GM12878 (cell line): Measurements from ENCODE around the gene PCNX4. TPM values are rescaled to one million over a fixed set of nuclear protein-coding genes. Genes with fewer than 3 reads are reported as not detected.
A peak's percentile ranks its signal among the peaks of the same experiment; 100 is the strongest.

Source experiments
- ATF2 ChIP-seq: IDR thresholded peaks from 2 replicates; pipeline ENCODE4 v1.6.1; 2012; ENCODE audit warnings: low read length, inconsistent platforms
- ATF7 ChIP-seq: fragments of 450-650 bp; IDR thresholded peaks from 2 replicates; pipeline ENCODE4 v1.6.1; 2016; ENCODE audit warnings: low read depth, mild to moderate bottlenecking
- BCL11A ChIP-seq: IDR thresholded peaks from 2 replicates; pipeline ENCODE4 v1.6.1; 2011; ENCODE audit warnings: low read depth, low read length
- BRCA1 ChIP-seq: IDR thresholded peaks from 2 replicates; pipeline ENCODE4 v1.6.1; 2011; ENCODE audit warnings: low read depth, low read length, improper control_type of control experiment
- CBFB ChIP-seq: IDR thresholded peaks from 2 replicates; pipeline ENCODE4 v1.6.1; 2016; ENCODE audit warnings: antibody characterized with exemption, low read depth
- CHD1 ChIP-seq: IDR thresholded peaks from 2 replicates; pipeline ENCODE4 v1.6.1; 2012; ENCODE audit warnings: low read depth, low read length, improper control_type of control experiment
- EED ChIP-seq: sonication (generic); IDR thresholded peaks from 2 replicates; pipeline ENCODE4 v1.6.1; 2016; ENCODE audit warnings: antibody characterized with exemption, low read depth
- GABPA ChIP-seq: IDR thresholded peaks from 2 replicates; pipeline ENCODE4 v1.6.1; 2014; ENCODE audit warnings: antibody characterized with exemption, low read depth, mild to moderate bottlenecking, inconsistent platforms
- GATAD2B ChIP-seq: fragments of 450-650 bp; conservative IDR thresholded peaks from 2 replicates; pipeline ENCODE4 v1.6.1; 2017; ENCODE audit warnings: low read depth, mild to moderate bottlenecking, moderate library complexity
- IRF4 ChIP-seq: IDR thresholded peaks from 2 replicates; pipeline ENCODE4 v1.6.1; 2011; ENCODE audit warnings: low read depth, low read length
- KDM1A ChIP-seq: fragments of 200-600 bp; sonication (generic); IDR thresholded peaks from 2 replicates; pipeline ENCODE4 v1.6.1; 2016; ENCODE audit warnings: borderline replicate concordance
- MTA2 ChIP-seq: fragments of 450-650 bp; IDR thresholded peaks from 2 replicates; pipeline ENCODE4 v1.6.1; 2016; ENCODE audit warnings: low read depth, mild to moderate bottlenecking, moderate library complexity
- NBN ChIP-seq: fragments of 450-650 bp; IDR thresholded peaks from 2 replicates; pipeline ENCODE4 v1.6.1; 2016
- NR2F1 ChIP-seq: fragments of 450-650 bp; conservative IDR thresholded peaks from 2 replicates; pipeline ENCODE4 v1.6.1; 2017; ENCODE audit warnings: mild to moderate bottlenecking
- SIX5 ChIP-seq: IDR thresholded peaks from 2 replicates; pipeline ENCODE4 v1.6.1; 2011; ENCODE audit warnings: mild to moderate bottlenecking, low read depth, low read length, moderate library complexity; ENCODE audit not compliant: severe bottlenecking
- SMARCA5 ChIP-seq: fragments of 450-650 bp; IDR thresholded peaks from 2 replicates; pipeline ENCODE4 v1.6.1; 2017; ENCODE audit warnings: mild to moderate bottlenecking
- TAF1 ChIP-seq: IDR thresholded peaks from 2 replicates; pipeline ENCODE4 v1.6.1; 2011; ENCODE audit warnings: mild to moderate bottlenecking, low read depth, low read length, borderline replicate concordance
- USF1 ChIP-seq: IDR thresholded peaks from 2 replicates; pipeline ENCODE4 v1.6.1; 2011; ENCODE audit warnings: borderline replicate concordance, low read depth, mild to moderate bottlenecking, moderate library complexity, mixed read lengths, low read length; ENCODE audit not compliant: insufficient read depth; ENCODE audit errors: extremely low read length
- ZBED1 ChIP-seq: IDR thresholded peaks from 2 replicates; pipeline ENCODE4 v1.6.1; 2016; ENCODE audit warnings: borderline replicate concordance
- ZNF622 ChIP-seq: fragments of 450-650 bp; IDR thresholded peaks from 2 replicates; pipeline ENCODE4 v1.6.1; 2017; ENCODE audit warnings: mild to moderate bottlenecking, inconsistent platforms
- polyA plus RNA-seq, 11 experiments: library from polyadenylated mRNA; depleted of rRNA in 4 of 11; unstranded in 6 of 11; stranded (reverse) in 5 of 11; fragments of >200 nt; fragmentation: Nextera tagmentation in 4 of 11; fragmentation: Illumina TruSeq in 1 of 11; extraction: Ambion mirVana in 4 of 11; extraction: Trizol in 1 of 11; gene quantifications; 1 replicate in 1 of 11; 2 replicates in 10 of 11; pipeline versions ENCODE4 v1.2.1 to v1.2.3, GENCODE V29; 2011 to 2016; ENCODE audit warnings: inconsistent platforms in 2 of 11, missing spikeins in 2 of 11, low read depth in 1 of 11
- total RNA-seq, 4 experiments: library from RNA; depleted of rRNA in 3 of 4; stranded (reverse); fragments of >200 nt in 3 of 4; fragmentation: Illumina TruSeq in 1 of 4; extraction: Trizol in 1 of 4; gene quantifications; 2 replicates each; pipeline versions ENCODE4 v1.2.1 to v1.2.3, GENCODE V29; 2013 to 2021
- TF ChIP-seq, protein P1 (sequence below): IDR thresholded peaks from 2 replicates; pipeline ENCODE4 v1.6.1; 2011; ENCODE audit warnings: borderline replicate concordance, low read depth, mild to moderate bottlenecking, moderate library complexity, low read length; ENCODE audit not compliant: insufficient read depth, poor library complexity, severe bottlenecking
- TF ChIP-seq, protein P2 (sequence below): fragments of 450-650 bp; IDR thresholded peaks from 2 replicates; pipeline ENCODE4 v1.6.1; 2017; ENCODE audit warnings: mild to moderate bottlenecking, low read depth, inconsistent platforms; ENCODE audit not compliant: poor library complexity, severe bottlenecking
- TF ChIP-seq, protein P3 (sequence below): fragments of 450-650 bp; IDR thresholded peaks from 2 replicates; pipeline ENCODE4 v1.6.1; 2017; ENCODE audit warnings: low read depth, mild to moderate bottlenecking, moderate library complexity

Gene PCNX4
- total and polyA plus RNA-seq, 10 of the 15 experiments (the other 5 are each of a cell fraction or from before 2014, with no cell fraction given), result 13.8 to 56.6 (median 39.4) TPM

GRCh38 chr14:60206837-60207533 lies 115.3 kb downstream of the PCNX4 start (continued):
- no peak; the same call in 1 of the 2 replicates for TF ChIP-seq GATAD2B
- peak; percentile 79 for TF ChIP-seq ZBED1
- TF ChIP-seq ATF7, result peak; percentile 83; the same call in 1 of the 2 replicates
- TF ChIP-seq, protein P1, sequence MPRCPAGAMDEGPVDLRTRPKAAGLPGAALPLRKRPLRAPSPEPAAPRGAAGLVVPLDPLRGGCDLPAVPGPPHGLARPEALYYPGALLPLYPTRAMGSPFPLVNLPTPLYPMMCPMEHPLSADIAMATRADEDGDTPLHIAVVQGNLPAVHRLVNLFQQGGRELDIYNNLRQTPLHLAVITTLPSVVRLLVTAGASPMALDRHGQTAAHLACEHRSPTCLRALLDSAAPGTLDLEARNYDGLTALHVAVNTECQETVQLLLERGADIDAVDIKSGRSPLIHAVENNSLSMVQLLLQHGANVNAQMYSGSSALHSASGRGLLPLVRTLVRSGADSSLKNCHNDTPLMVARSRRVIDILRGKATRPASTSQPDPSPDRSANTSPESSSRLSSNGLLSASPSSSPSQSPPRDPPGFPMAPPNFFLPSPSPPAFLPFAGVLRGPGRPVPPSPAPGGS, result peak; percentile 98
- no peak for TF ChIP-seq KDM1A
- peak; percentile 57; the same call in 1 of the 2 replicates for TF ChIP-seq IRF4
- TF ChIP-seq NBN, result peak; percentile 57; the same call in 1 of the 2 replicates
- no peak for TF ChIP-seq ZNF622
- peak; percentile 77 for TF ChIP-seq NR2F1
- TF ChIP-seq CBFB, result 0 out of 2 replicates have a peak, but pooled peaks have one; percentile 44
- peak; percentile 93 for TF ChIP-seq ATF2
- TF ChIP-seq, protein P2, sequence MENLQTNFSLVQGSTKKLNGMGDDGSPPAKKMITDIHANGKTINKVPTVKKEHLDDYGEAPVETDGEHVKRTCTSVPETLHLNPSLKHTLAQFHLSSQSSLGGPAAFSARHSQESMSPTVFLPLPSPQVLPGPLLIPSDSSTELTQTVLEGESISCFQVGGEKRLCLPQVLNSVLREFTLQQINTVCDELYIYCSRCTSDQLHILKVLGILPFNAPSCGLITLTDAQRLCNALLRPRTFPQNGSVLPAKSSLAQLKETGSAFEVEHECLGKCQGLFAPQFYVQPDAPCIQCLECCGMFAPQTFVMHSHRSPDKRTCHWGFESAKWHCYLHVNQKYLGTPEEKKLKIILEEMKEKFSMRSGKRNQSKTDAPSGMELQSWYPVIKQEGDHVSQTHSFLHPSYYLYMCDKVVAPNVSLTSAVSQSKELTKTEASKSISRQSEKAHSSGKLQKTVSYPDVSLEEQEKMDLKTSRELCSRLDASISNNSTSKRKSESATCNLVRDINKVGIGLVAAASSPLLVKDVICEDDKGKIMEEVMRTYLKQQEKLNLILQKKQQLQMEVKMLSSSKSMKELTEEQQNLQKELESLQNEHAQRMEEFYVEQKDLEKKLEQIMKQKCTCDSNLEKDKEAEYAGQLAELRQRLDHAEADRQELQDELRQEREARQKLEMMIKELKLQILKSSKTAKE, result peak; percentile 42
- TF ChIP-seq SMARCA5, result peak; percentile 42; the same call in 1 of the 2 replicates
- TF ChIP-seq SIX5, result no peak
- TF ChIP-seq BCL11A, result peak; percentile 86
- TF ChIP-seq MTA2, result peak; percentile 87
- TF ChIP-seq GABPA, result no peak
- TF ChIP-seq TAF1, result 0 out of 2 replicates have a peak, but pooled peaks have one; percentile 43
- TF ChIP-seq, protein P3, sequence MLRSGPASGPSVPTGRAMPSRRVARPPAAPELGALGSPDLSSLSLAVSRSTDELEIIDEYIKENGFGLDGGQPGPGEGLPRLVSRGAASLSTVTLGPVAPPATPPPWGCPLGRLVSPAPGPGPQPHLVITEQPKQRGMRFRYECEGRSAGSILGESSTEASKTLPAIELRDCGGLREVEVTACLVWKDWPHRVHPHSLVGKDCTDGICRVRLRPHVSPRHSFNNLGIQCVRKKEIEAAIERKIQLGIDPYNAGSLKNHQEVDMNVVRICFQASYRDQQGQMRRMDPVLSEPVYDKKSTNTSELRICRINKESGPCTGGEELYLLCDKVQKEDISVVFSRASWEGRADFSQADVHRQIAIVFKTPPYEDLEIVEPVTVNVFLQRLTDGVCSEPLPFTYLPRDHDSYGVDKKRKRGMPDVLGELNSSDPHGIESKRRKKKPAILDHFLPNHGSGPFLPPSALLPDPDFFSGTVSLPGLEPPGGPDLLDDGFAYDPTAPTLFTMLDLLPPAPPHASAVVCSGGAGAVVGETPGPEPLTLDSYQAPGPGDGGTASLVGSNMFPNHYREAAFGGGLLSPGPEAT, result peak; percentile 78
- TF ChIP-seq EED, result peak; percentile 89
- TF ChIP-seq BRCA1, result no peak
- peak; percentile 19; the same call in 1 of the 2 replicates for TF ChIP-seq CHD1
- TF ChIP-seq USF1, result no peak
